WTC11 (cell line): Measurements from ENCODE around the gene SCUBE1. TPM values are rescaled to one million over a fixed set of nuclear protein-coding genes. Genes with fewer than 3 reads are reported as not detected.

Experiments used
- ATAC-seq: fragments of 200-7000 bp; cut with Tn5 transposase; 2 replicates; pipeline ENCODE4 v1.10.0; 2021; ENCODE audit warnings: mild to moderate bottlenecking, moderate library complexity
- CTCF ChIA-PET: fragments of 300-600 bp; sonication (Branson Sonifier 250); formaldehyde crosslinking; loops from one replicate; lab custom pipeline; 2021; ENCODE audit warnings: antibody characterized with exemption; lab: Charles Lee
- POLR2A ChIA-PET: fragments of 350-600 bp; sonication (Branson Sonifier 250); formaldehyde crosslinking; loops from one replicate; lab custom pipeline; 2021; ENCODE audit warnings: antibody characterized with exemption; lab: Charles Lee
- DNase-seq: peaks from one replicate; pipeline ENCODE4 v3.0.0; 2021; ENCODE audit warnings: low spot score
- H3K27ac Mint-ChIP-seq: 2 replicates; pipeline ENCODE4 v1.8.0; 2021; ENCODE audit warnings: mixed read lengths
- H3K27me3 Mint-ChIP-seq: 2 replicates; pipeline ENCODE4 v1.8.0; 2021; ENCODE audit warnings: low read depth, mild to moderate bottlenecking, moderate library complexity, mixed read lengths
- H3K36me3 Mint-ChIP-seq: 2 replicates; pipeline ENCODE4 v1.8.0; 2021; ENCODE audit warnings: mixed read lengths
- H3K4me1 Mint-ChIP-seq: 2 replicates; pipeline ENCODE4 v1.8.0; 2022; ENCODE audit warnings: mixed read lengths
- H3K4me3 Mint-ChIP-seq: 2 replicates; pipeline ENCODE4 v1.8.0; 2021; ENCODE audit warnings: mild to moderate bottlenecking, moderate library complexity, mixed read lengths
- H3K9me3 Mint-ChIP-seq: 2 replicates; pipeline ENCODE4 v1.8.0; 2021; ENCODE audit warnings: mixed read lengths
- AR ChIP-seq: fragments of 250-450 bp; sonication (Bioruptor Pico); IDR thresholded peaks from 2 replicates; pipeline ENCODE4 v1.9.0; 2021; ENCODE audit warnings: mild to moderate bottlenecking
- ATF1 ChIP-seq: sonication (generic); formaldehyde crosslinking; IDR thresholded peaks from 2 replicates; pipeline ENCODE4 v1.8.1; 2023; ENCODE audit warnings: mild to moderate bottlenecking, moderate library complexity, missing genetic modification reagents
- ELF4 ChIP-seq: sonication (generic); formaldehyde crosslinking; IDR thresholded peaks from 2 replicates; pipeline ENCODE4 v1.8.1; 2022; ENCODE audit warnings: low read depth, mild to moderate bottlenecking, moderate library complexity, missing genetic modification reagents
- ESRRA ChIP-seq: sonication (generic); formaldehyde crosslinking; IDR thresholded peaks from 2 replicates; pipeline ENCODE4 v1.8.1; 2022; ENCODE audit warnings: mild to moderate bottlenecking, missing genetic modification reagents, borderline replicate concordance
- FOXJ3 ChIP-seq: sonication (generic); formaldehyde crosslinking; IDR thresholded peaks from 2 replicates; pipeline ENCODE4 v1.9.0; 2021; ENCODE audit warnings: missing genetic modification reagents, mild to moderate bottlenecking, borderline replicate concordance
- FOXP1 ChIP-seq: sonication (generic); formaldehyde crosslinking; IDR thresholded peaks from 2 replicates; pipeline ENCODE4 v1.8.0; 2022; ENCODE audit warnings: missing genetic modification reagents, mild to moderate bottlenecking, moderate library complexity, borderline replicate concordance
- MYBL2 ChIP-seq: sonication (generic); formaldehyde crosslinking; IDR thresholded peaks from 2 replicates; pipeline ENCODE4 v1.8.1; 2023; ENCODE audit warnings: mild to moderate bottlenecking, moderate library complexity, missing genetic modification reagents
- NR2C2 ChIP-seq: sonication (generic); formaldehyde crosslinking; IDR thresholded peaks from 2 replicates; pipeline ENCODE4 v1.8.0; 2022; ENCODE audit warnings: mild to moderate bottlenecking, missing genetic modification reagents
- PRRX2 ChIP-seq: fragments of 250-450 bp; sonication (Bioruptor Pico); IDR thresholded peaks from 2 replicates; pipeline ENCODE4 v1.8.0; 2021; ENCODE audit warnings: mild to moderate bottlenecking
- RELA ChIP-seq: sonication (generic); formaldehyde crosslinking; IDR thresholded peaks from 2 replicates; pipeline ENCODE4 v1.8.1; 2022; ENCODE audit warnings: missing genetic modification reagents, mild to moderate bottlenecking, borderline replicate concordance
- SMAD3 ChIP-seq: sonication (generic); formaldehyde crosslinking; IDR thresholded peaks from 2 replicates; pipeline ENCODE4 v1.8.0; 2022; ENCODE audit warnings: missing genetic modification reagents, mild to moderate bottlenecking, borderline replicate concordance
- ZBTB21 ChIP-seq: sonication (generic); formaldehyde crosslinking; IDR thresholded peaks from 2 replicates; pipeline ENCODE4 v1.8.1; 2023; ENCODE audit warnings: mild to moderate bottlenecking, missing genetic modification reagents, borderline replicate concordance
- ZNF232 ChIP-seq: sonication (generic); formaldehyde crosslinking; IDR thresholded peaks from 2 replicates; pipeline ENCODE4 v1.8.0; 2022; ENCODE audit warnings: mild to moderate bottlenecking, missing genetic modification reagents
- ZNF263 ChIP-seq: sonication (generic); formaldehyde crosslinking; IDR thresholded peaks from 2 replicates; pipeline ENCODE4 v1.8.1; 2022; ENCODE audit warnings: low read depth, mild to moderate bottlenecking, moderate library complexity, missing genetic modification reagents
- total RNA-seq: library from RNA; stranded (reverse); gene quantifications from 3 replicates; pipeline ENCODE4 v1.2.3, GENCODE V29; 2021
- TF ChIP-seq, protein P1 (sequence below): fragments of 250-450 bp; sonication (Bioruptor Pico); IDR thresholded peaks from 2 replicates; pipeline ENCODE4 v2.1.2; 2022; ENCODE audit warnings: mild to moderate bottlenecking, moderate library complexity
- TF ChIP-seq, protein P2 (sequence below): sonication (generic); formaldehyde crosslinking; IDR thresholded peaks from 2 replicates; pipeline ENCODE4 v1.8.1; 2023; ENCODE audit warnings: mild to moderate bottlenecking, missing genetic modification reagents, borderline replicate concordance
- TF ChIP-seq, protein P3 (sequence below): sonication (generic); formaldehyde crosslinking; IDR thresholded peaks from 2 replicates; pipeline ENCODE4 v1.8.1; 2022; ENCODE audit warnings: low read depth, missing genetic modification reagents, borderline replicate concordance
- TF ChIP-seq, protein P4 (sequence below): sonication (generic); formaldehyde crosslinking; IDR thresholded peaks from 2 replicates; pipeline ENCODE4 v1.8.0; 2023; ENCODE audit warnings: mild to moderate bottlenecking, missing genetic modification reagents
- TF ChIP-seq, protein P5 (sequence below): sonication (generic); formaldehyde crosslinking; IDR thresholded peaks from 2 replicates; pipeline ENCODE4 v1.8.1; 2023; ENCODE audit warnings: mild to moderate bottlenecking, missing genetic modification reagents

SCUBE1 gene
- total RNA-seq, 1 experiment from 2014 or later = 6.9 TPM

DNA sequence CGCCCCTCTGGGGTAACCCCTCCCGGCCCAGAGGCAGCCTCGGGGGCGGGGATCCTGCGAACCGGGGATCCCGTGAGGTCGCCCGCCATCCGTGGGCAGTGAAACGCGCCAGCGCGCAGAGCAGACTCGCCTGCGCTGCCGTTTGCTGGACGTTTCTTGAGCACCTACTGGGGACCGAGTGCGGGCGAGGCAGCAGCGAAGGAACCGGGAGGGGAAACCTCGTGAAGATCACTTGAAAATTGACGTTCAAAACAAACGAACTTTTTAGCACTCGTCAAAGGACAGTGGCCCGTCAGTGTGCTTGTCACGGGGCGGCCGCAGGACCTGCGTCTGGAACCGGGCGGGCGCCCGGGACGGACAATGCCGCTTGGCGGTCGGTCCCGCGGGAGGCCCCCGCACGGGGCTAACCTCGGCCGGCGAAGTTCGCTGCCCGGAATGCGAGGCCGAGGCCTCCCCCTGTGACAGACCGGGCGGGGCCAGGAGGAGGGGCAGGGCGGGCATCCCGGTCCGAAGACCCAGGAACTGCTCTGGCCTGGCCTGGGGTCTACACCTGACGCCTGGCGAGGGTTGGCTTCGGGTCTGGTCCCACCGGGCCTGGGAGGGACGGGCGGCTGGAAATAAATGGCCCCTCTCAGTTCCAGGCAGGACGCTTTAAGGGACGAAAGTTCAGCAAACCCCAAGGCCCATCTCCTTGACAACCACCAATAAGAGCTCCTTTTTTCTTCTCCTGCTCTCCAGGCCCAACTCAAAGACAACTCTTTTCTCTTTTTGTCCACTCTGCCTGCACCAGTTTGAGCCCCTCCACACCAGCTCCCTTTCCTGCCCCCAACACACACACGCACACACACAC, 723 bp upstream of the SCUBE1 start (continued):
- TF ChIP-seq ESRRA (no peak), ELF4 (CRISPR knock-in tag) (no peak), NR2C2 (CRISPR knock-in tag) (no peak), ZBTB21 (CRISPR knock-in tag) (no peak), RELA (CRISPR knock-in tag) (no peak)

- CTCF ChIA-PET = interaction anchor here (0.6 to 5.9 kb wide), 5 partner anchors 50 to 143 kb away, joined by 4 to 486 read pairs (median 41); no protein-coding TSS in a partner anchor
- TF ChIP-seq, protein P1, sequence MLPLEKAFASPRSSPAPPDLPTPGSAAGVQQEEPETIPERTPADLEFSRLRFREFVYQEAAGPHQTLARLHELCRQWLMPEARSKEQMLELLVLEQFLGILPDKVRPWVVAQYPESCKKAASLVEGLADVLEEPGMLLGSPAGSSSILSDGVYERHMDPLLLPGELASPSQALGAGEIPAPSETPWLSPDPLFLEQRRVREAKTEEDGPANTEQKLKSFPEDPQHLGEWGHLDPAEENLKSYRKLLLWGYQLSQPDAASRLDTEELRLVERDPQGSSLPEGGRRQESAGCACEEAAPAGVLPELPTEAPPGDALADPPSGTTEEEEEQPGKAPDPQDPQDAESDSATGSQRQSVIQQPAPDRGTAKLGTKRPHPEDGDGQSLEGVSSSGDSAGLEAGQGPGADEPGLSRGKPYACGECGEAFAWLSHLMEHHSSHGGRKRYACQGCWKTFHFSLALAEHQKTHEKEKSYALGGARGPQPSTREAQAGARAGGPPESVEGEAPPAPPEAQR (CRISPR knock-in tag) = no peak
- TF ChIP-seq MYBL2 = no peak
- no peak for TF ChIP-seq ZBTB21 (CRISPR knock-in tag)
- no peak for TF ChIP-seq ZNF232
- TF ChIP-seq, protein P2, sequence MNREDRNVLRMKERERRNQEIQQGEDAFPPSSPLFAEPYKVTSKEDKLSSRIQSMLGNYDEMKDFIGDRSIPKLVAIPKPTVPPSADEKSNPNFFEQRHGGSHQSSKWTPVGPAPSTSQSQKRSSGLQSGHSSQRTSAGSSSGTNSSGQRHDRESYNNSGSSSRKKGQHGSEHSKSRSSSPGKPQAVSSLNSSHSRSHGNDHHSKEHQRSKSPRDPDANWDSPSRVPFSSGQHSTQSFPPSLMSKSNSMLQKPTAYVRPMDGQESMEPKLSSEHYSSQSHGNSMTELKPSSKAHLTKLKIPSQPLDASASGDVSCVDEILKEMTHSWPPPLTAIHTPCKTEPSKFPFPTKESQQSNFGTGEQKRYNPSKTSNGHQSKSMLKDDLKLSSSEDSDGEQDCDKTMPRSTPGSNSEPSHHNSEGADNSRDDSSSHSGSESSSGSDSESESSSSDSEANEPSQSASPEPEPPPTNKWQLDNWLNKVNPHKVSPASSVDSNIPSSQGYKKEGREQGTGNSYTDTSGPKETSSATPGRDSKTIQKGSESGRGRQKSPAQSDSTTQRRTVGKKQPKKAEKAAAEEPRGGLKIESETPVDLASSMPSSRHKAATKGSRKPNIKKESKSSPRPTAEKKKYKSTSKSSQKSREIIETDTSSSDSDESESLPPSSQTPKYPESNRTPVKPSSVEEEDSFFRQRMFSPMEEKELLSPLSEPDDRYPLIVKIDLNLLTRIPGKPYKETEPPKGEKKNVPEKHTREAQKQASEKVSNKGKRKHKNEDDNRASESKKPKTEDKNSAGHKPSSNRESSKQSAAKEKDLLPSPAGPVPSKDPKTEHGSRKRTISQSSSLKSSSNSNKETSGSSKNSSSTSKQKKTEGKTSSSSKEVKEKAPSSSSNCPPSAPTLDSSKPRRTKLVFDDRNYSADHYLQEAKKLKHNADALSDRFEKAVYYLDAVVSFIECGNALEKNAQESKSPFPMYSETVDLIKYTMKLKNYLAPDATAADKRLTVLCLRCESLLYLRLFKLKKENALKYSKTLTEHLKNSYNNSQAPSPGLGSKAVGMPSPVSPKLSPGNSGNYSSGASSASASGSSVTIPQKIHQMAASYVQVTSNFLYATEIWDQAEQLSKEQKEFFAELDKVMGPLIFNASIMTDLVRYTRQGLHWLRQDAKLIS = no peak
- TF ChIP-seq, protein P3, sequence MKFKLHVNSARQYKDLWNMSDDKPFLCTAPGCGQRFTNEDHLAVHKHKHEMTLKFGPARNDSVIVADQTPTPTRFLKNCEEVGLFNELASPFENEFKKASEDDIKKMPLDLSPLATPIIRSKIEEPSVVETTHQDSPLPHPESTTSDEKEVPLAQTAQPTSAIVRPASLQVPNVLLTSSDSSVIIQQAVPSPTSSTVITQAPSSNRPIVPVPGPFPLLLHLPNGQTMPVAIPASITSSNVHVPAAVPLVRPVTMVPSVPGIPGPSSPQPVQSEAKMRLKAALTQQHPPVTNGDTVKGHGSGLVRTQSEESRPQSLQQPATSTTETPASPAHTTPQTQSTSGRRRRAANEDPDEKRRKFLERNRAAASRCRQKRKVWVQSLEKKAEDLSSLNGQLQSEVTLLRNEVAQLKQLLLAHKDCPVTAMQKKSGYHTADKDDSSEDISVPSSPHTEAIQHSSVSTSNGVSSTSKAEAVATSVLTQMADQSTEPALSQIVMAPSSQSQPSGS = no peak
- TF ChIP-seq SMAD3 = no peak
- no peak for TF ChIP-seq ZNF263 (CRISPR knock-in tag)
- TF ChIP-seq FOXJ3 (CRISPR knock-in tag) = no peak
- TF ChIP-seq ESRRA = no peak
- TF ChIP-seq AR (CRISPR knock-in tag) = no peak
- TF ChIP-seq PRRX2 (CRISPR knock-in tag) = no peak
- no peak for TF ChIP-seq FOXP1 (CRISPR knock-in tag)
- TF ChIP-seq, protein P4, sequence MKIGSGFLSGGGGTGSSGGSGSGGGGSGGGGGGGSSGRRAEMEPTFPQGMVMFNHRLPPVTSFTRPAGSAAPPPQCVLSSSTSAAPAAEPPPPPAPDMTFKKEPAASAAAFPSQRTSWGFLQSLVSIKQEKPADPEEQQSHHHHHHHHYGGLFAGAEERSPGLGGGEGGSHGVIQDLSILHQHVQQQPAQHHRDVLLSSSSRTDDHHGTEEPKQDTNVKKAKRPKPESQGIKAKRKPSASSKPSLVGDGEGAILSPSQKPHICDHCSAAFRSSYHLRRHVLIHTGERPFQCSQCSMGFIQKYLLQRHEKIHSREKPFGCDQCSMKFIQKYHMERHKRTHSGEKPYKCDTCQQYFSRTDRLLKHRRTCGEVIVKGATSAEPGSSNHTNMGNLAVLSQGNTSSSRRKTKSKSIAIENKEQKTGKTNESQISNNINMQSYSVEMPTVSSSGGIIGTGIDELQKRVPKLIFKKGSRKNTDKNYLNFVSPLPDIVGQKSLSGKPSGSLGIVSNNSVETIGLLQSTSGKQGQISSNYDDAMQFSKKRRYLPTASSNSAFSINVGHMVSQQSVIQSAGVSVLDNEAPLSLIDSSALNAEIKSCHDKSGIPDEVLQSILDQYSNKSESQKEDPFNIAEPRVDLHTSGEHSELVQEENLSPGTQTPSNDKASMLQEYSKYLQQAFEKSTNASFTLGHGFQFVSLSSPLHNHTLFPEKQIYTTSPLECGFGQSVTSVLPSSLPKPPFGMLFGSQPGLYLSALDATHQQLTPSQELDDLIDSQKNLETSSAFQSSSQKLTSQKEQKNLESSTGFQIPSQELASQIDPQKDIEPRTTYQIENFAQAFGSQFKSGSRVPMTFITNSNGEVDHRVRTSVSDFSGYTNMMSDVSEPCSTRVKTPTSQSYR (CRISPR knock-in tag) = no peak
- TF ChIP-seq, protein P5, sequence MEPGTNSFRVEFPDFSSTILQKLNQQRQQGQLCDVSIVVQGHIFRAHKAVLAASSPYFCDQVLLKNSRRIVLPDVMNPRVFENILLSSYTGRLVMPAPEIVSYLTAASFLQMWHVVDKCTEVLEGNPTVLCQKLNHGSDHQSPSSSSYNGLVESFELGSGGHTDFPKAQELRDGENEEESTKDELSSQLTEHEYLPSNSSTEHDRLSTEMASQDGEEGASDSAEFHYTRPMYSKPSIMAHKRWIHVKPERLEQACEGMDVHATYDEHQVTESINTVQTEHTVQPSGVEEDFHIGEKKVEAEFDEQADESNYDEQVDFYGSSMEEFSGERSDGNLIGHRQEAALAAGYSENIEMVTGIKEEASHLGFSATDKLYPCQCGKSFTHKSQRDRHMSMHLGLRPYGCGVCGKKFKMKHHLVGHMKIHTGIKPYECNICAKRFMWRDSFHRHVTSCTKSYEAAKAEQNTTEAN = no peak
- no peak for TF ChIP-seq ATF1
Measured at GRCh38 chr22:43342347-43343261, 568 bp downstream of the SCUBE1 start.

More at GRCh38 chr22:43342347-43343261, 568 bp downstream of the SCUBE1 start:
- H3K9me3 Mint-ChIP-seq = no peaks in the 10 kb centered on the region
- no peaks in the 10 kb centered on the region for H3K36me3 Mint-ChIP-seq
- H3K27ac Mint-ChIP-seq = no peak overlapping the region
- ATAC-seq (no peak), DNase-seq (no peak)
- POLR2A ChIA-PET = no interaction called here
- H3K4me3 Mint-ChIP-seq = peak overlapping the region; percentile 71
- H3K27me3 Mint-ChIP-seq = peaks cover 52% of the 10 kb centered on the region
- H3K4me1 Mint-ChIP-seq = peaks cover 27% of the 10 kb centered on the region
